Measurements from ENCODE around the gene RCBTB2.

Gene RCBTB2

DNA sequence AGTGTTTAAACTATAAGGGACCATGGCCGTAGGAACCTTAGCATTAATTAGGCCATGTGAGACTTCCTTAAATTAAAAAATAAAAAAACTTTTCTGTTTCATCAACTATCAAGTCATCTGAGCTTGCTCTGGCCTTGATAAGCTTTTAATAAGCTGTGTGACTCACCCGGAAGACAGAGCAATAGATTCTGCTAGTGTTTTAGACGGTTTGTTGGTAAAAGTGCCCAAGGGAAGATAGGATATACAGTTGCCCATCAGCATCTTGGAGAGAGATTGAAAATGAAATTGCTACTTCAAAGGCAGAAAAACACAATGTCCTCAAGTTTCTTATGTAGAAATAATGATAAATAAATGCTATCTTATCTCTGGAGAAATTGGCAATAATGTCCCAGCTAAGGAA is 31.2 kb upstream of the RCBTB2 start:
- in situ Hi-C loops (cut with MboI; ENCODE audit: low sequenced_read_pairs) = no loop called here

DNA sequence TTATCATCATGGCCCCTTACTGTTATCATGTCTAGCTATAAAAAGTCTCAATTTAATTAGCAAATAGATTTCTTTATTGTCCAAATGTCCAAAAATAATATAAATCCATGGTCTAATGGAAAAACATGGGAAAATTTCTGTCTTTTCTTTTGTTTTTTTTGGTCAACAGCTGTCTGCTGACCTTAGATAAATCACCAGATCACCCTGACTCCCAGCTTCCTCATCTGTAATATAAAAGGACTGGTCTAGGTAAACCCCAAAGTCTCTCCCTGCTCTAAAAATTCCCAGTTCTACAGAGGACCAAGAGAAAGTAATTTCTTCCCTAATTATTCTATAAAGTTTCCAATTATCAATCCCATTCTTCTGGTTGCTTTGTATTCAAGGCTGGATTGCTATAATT is 30.7 kb upstream of the RCBTB2 start:
- in situ Hi-C loops (cut with MboI; ENCODE audit: low sequenced_read_pairs) = no loop called here

GRCh38 chr13:48562296-48563066 is 29.6 kb upstream of the RCBTB2 start:
- in situ Hi-C loops (cut with MboI; ENCODE audit: low sequenced_read_pairs) = no loop called here

DNA sequence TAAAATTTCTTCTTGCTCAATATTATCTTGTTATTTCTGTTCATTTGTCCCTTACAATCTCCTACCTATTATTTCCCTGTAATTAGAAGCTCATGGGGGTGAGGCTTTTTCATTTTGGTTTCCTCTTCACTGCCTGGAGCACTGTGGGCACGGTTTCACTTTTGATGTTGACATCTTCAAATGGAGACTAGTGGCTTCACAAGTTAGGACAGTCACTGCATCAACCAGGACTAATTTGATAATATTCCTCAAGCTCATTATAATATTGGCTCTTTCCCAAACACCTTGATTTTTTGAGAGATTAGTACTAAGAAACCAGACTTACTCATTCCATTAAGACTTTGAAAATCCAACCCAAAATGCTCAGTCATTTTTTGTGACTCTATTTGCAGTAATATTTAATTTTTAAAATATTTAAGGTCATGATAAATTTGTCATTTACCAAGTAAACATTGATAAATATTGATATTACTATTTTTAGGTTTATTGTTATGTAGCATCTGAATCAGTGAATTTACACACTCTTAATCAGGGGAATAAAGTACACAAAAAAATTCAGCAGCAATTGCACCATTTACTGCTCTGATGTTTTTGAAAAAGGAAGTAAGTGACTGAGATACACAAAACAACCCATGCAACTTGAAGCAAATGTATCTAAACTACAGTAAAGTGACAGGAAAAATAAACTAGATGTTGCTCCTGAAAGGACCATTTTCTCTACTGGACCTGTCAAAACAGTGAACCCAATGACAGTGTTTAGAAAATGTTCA is 28.8 kb upstream of the RCBTB2 start:
- in situ Hi-C loops (cut with MboI; ENCODE audit: low sequenced_read_pairs) = no loop called here

DNA sequence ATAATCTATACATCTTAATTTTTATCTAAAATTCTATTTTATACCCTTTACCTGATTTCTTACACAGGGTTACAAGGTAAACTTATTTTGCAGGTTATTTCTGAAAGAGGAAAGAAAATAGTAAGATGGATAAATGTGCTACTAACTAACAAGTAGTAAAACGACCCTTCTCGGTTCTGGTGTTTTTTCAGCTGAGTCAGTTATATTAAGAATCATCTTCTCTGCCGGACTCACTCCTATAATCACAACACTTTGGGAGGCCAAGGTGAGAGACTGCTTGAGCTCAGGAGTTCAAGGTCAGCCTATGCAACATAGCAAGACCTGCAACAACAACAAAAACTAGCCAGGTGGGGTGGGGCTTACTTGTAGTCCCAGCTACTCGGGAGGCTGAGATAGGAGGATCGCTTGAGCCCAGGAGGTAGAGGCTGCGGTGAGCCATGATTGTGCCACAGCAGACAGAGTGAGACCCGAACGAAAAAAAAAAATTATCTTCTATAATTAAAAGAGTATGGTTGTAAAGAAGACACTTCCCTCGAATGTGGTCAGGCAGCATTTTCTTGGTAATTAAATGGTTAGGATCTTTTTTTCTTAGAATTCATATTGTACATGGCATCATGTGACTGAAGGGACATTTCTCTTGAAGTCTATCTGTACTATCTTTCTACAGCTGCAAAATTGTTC is 27.9 kb upstream of the RCBTB2 start:
- in situ Hi-C loops (cut with MboI; ENCODE audit: low sequenced_read_pairs) = no loop called here

- in situ Hi-C loops (cut with MboI; ENCODE audit: low sequenced_read_pairs) = no loop called here
Measured at GRCh38 chr13:48559638-48560320, 26.9 kb upstream of the RCBTB2 start.

DNA sequence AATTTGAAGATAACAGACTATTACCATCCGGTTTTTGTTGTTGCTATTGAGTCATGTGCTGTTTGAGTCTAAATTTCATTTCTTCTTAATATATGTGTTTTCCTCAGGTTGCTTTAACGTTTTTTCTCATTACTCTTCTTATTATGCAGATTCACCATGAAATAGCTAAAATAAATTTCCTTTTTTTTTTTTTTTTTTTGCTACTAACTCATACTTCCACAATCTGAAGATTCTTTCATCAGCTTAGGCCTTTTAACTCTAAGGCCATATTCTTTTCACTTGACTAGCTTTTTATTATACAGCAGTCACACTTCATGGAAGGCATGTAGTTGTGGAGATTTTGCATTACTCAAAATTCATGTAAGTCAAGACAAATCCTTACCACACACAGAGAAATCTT is 23.9 kb upstream of the RCBTB2 start:
- in situ Hi-C loops (cut with MboI; ENCODE audit: low sequenced_read_pairs) = no loop called here

GRCh38 chr13:48555441-48555840 is 22.6 kb upstream of the RCBTB2 start:
- in situ Hi-C loops (cut with MboI; ENCODE audit: low sequenced_read_pairs) = no loop called here

DNA sequence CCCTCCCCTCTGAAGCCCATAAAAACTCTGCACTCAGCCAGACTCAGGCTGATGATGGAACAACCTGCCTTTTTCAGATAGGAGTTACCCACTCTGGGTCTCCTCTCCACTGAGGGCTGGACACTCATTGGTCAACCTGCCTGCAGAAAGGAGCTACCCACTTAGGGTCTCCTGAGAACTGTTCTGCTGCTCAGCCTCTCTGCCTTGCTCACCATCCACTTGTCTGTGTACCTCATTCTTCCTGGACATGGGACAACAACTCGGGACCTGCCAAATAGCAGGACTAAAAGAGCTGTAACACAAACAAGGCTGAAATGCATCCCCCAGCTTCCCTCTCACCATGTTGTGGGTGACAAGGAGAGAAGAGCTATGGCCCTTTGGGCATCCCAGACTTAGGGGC is 18.4 kb upstream of the RCBTB2 start:
- in situ Hi-C loops (cut with MboI; ENCODE audit: low sequenced_read_pairs) = no loop called here

DNA sequence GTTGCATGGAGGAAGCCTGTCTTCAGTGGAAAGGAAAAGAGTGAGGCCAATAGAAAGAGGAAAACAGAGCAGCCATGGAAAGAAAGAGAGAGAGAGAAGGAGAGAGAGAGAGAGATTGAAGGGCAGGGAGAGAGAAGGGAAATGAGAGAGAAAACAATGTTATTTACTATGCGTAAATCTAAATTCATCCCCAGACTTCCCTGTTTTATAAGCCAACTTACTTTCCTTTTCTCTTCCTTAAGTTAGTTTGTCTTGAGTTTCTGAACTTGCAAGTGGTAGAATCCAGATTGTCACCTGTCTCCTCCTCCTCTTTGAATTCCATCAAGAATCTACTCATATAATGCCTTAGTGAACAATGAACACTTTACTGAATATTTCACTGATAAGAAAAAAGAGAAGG is 16.8 kb upstream of the RCBTB2 start:
- in situ Hi-C loops (cut with MboI; ENCODE audit: low sequenced_read_pairs) = no loop called here

DNA sequence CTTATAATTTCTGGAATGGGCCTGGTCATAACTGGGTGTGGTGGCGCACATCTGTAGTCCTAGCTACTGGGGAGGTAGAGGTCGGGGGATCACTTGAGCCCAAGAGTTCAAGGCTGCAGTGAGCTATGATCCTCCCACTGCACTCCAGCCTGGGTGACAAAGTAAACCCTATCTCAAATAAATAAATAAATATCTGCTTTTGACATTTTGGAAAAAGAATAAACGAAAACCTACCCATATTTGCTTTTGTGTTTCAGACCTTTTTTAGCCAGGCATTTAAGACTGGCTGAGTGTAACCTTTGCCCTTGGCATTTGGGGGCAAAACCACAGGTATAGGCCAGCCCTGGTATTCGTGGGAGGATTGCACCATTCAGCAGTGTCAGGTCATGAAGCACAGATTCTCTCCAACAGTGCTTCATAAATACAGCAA is 14.8 kb upstream of the RCBTB2 start:
- in situ Hi-C loops (cut with MboI; ENCODE audit: low sequenced_read_pairs) = no loop called here

- in situ Hi-C loops (cut with MboI; ENCODE audit: low sequenced_read_pairs) = no loop called here
Measured at GRCh38 chr13:48545608-48546007, 12.7 kb upstream of the RCBTB2 start.

DNA sequence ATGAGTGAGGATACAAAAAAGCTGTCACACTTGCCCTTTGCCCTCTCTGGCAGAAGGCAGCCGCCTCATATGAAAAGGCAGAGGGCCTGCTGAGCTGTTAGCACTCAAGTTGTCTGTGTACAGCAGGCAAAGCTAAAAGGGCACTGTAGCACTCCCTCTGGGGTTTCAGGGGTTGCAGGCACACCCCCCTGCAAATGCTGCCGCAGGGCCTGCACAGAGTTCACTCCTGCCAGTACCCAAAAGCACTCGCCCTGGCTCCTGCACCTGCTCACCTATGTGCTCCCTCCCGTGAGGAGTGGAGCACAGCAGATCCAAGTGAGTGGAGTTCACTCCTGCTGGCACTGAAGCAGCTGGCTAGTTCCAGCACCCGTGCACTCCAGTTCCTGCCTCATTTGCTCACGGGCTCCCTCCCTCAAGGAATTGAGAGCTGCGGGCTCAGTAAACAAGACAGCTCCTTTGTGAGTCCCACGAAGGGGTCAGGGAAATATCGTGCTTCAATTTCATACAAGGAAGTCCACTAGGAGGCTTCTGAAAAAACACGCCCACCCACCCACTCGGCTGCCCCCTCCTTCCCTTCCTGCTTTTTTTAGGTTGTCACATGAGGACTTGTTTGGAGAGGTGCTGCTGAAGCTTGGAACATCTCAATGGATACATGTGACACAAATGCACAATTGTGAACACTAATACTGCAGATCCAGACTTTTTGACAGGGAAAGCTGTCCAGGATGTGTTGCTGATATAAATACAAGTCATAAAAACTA is 9.9 kb upstream of the RCBTB2 start:
- in situ Hi-C loops (cut with MboI; ENCODE audit: low sequenced_read_pairs) = no loop called here

GRCh38 chr13:48542138-48542537 is 9.3 kb upstream of the RCBTB2 start:
- in situ Hi-C loops (cut with MboI; ENCODE audit: low sequenced_read_pairs) = no loop called here

- in situ Hi-C loops (cut with MboI; ENCODE audit: low sequenced_read_pairs) = no loop called here
Measured at GRCh38 chr13:48539550-48539949, 6.7 kb upstream of the RCBTB2 start.

- in situ Hi-C loops (cut with MboI; ENCODE audit: low sequenced_read_pairs) = no loop called here
Measured at GRCh38 chr13:48536621-48537250, 3.9 kb upstream of the RCBTB2 start.

- in situ Hi-C loops (cut with MboI; ENCODE audit: low sequenced_read_pairs) = no loop called here
Measured at GRCh38 chr13:48535766-48536165, 2.9 kb upstream of the RCBTB2 start.

- in situ Hi-C loops (cut with MboI; ENCODE audit: low sequenced_read_pairs) = no loop called here
Measured at GRCh38 chr13:48534911-48535501, 2.1 kb upstream of the RCBTB2 start.

- in situ Hi-C loops (cut with MboI; ENCODE audit: low sequenced_read_pairs) = no loop called here
Measured at GRCh38 chr13:48533961-48534600, 1.2 kb upstream of the RCBTB2 start.

All from hTERT RPE-1 (cell line).